A549 (cell line): Measurements from ENCODE around the gene MCU. TPM values are rescaled to one million over a fixed set of nuclear protein-coding genes. Genes with fewer than 3 reads are reported as not detected.

ENCODE experiments used
- ATAC-seq, 2 experiments: fragments of 200-7000 bp in 1 of 2; fragments of >200 bp in 1 of 2; cut with Nextera tagmentation in 1 of 2; cut with Tn5 transposase in 1 of 2; 3 replicates each; pipeline versions ENCODE4 v1.8.0 to v1.9.1; 2018 to 2020; ENCODE audit warnings: mild to moderate bottlenecking in 1 of 2, moderate library complexity in 1 of 2
- CTCF ChIA-PET: fragments of 300-600 bp; sonication (Branson Sonifier 250); formaldehyde crosslinking; extraction: SDS; loops from one replicate; lab custom pipeline; 2021; ENCODE audit warnings: antibody characterized with exemption, inconsistent platforms; lab: Yijun Ruan, JAX
- POLR2A ChIA-PET: fragments of 350-600 bp; formaldehyde crosslinking; extraction: SDS; loops from one replicate; lab custom pipeline; 2021; ENCODE audit warnings: antibody characterized with exemption, inconsistent platforms; lab: Yijun Ruan, JAX
- DNase-seq, 2 experiments: peaks; one replicate each; pipeline versions ENCODE4 v3.0.0 to v3.0.0-alpha.2; 2011 to 2016; ENCODE audit warnings: low read depth in 1 of 2, low spot score in 1 of 2
- FAIRE-seq: peaks from 2 replicates; lab custom pipeline; 2011; peaks lifted over from hg19 to GRCh38; lab: Jason Lieb, UNC
- H3K27ac ChIP-seq, 2 experiments: fragments of >200 bp; sonication (Bioruptor Twin); formaldehyde crosslinking; 3 replicates each; pipeline ENCODE4 v1.5.1; 2016 to 2017
- H3K4me1 ChIP-seq: fragments of >200 bp; sonication (Bioruptor Twin); formaldehyde crosslinking; 3 replicates; pipeline ENCODE4 v1.6.1; 2016
- H3K4me2 ChIP-seq: fragments of >200 bp; sonication (Bioruptor Twin); formaldehyde crosslinking; 3 replicates; pipeline ENCODE4 v1.6.1; 2016
- H3K4me3 ChIP-seq: fragments of >200 bp; sonication (Bioruptor Twin); formaldehyde crosslinking; 3 replicates; pipeline ENCODE4 v1.5.1; 2016
- H3K9me3 ChIP-seq: fragments of >200 bp; sonication (Bioruptor Twin); formaldehyde crosslinking; 3 replicates; pipeline ENCODE4 v1.6.1; 2016
- CBX8 ChIP-seq: fragments of 200-600 bp; sonication (generic); IDR thresholded peaks from 2 replicates; pipeline ENCODE4 v1.6.1; 2016
- CEBPB ChIP-seq, 2 experiments: fragments of >200 bp in 1 of 2; sonication (Bioruptor Twin) in 1 of 2; formaldehyde crosslinking in 1 of 2; IDR thresholded peaks; 2 replicates each; pipeline ENCODE4 v1.6.1; 2012 to 2016
- EHF ChIP-seq: fragments of 250-450 bp; sonication (Bioruptor Pico); IDR thresholded peaks from 2 replicates; pipeline ENCODE4 v1.5.0; 2020; ENCODE audit warnings: mild to moderate bottlenecking
- EHMT2 ChIP-seq: fragments of 200-600 bp; sonication (generic); IDR thresholded peaks from 2 replicates; pipeline ENCODE4 v1.6.1; 2016; ENCODE audit warnings: antibody characterized with exemption, low read depth, mild to moderate bottlenecking, moderate library complexity
- EP300 ChIP-seq, 2 experiments: fragments of >200 bp; sonication (Bioruptor Twin); formaldehyde crosslinking; IDR thresholded peaks; 2 replicates in 1 of 2; 3 replicates in 1 of 2; pipeline ENCODE4 v1.6.1; 2016 to 2017
- FOSL2 ChIP-seq, 2 experiments: fragments of 450-650 bp in 1 of 2; fragments of >200 bp in 1 of 2; sonication (Bioruptor Twin) in 1 of 2; formaldehyde crosslinking; IDR thresholded peaks; 2 replicates each; pipeline versions ENCODE4 v1.5.0 to v1.6.1; 2016 to 2020; ENCODE audit warnings: mild to moderate bottlenecking in 1 of 2, moderate library complexity in 1 of 2
- FOXS1 ChIP-seq: fragments of 250-450 bp; sonication (Bioruptor Pico); IDR thresholded peaks from 2 replicates; pipeline ENCODE4 v1.5.0; 2020; ENCODE audit warnings: mild to moderate bottlenecking, moderate library complexity
- HDAC2 ChIP-seq: fragments of 200-600 bp; sonication (generic); IDR thresholded peaks from 2 replicates; pipeline ENCODE4 v1.6.1; 2016
- HOXB13 ChIP-seq: fragments of 250-450 bp; sonication (Bioruptor Pico); IDR thresholded peaks from 2 replicates; pipeline ENCODE4 v1.5.0; 2020; ENCODE audit warnings: low read depth, mild to moderate bottlenecking, moderate library complexity
- JUN ChIP-seq, 2 experiments: fragments of >200 bp; sonication (Bioruptor Twin); formaldehyde crosslinking; IDR thresholded peaks; 2 replicates in 1 of 2; 3 replicates in 1 of 2; pipeline ENCODE4 v1.6.1; 2016 to 2017
- JUNB ChIP-seq: fragments of >200 bp; sonication (Bioruptor Twin); formaldehyde crosslinking; IDR thresholded peaks from 2 replicates; pipeline ENCODE4 v1.6.1; 2016
- KDM5A ChIP-seq: fragments of 200-600 bp; sonication (generic); IDR thresholded peaks from 2 replicates; pipeline ENCODE4 v1.6.1; 2016; ENCODE audit warnings: antibody characterized with exemption, mild to moderate bottlenecking
- MAFK ChIP-seq: fragments of 450-650 bp; IDR thresholded peaks from 2 replicates; pipeline ENCODE4 v1.6.1; 2014; ENCODE audit not compliant: partially characterized antibody
- MAZ ChIP-seq: fragments of 150-350 bp; IDR thresholded peaks from 2 replicates; pipeline ENCODE4 v1.6.1; 2014; ENCODE audit warnings: antibody characterized with exemption, low read depth, low read length, borderline replicate concordance
- NR3C1 ChIP-seq: fragments of >200 bp; sonication (Bioruptor Twin); formaldehyde crosslinking; IDR thresholded peaks from 3 replicates; pipeline ENCODE4 v1.6.1; 2017
- PHF8 ChIP-seq: fragments of 200-600 bp; sonication (generic); IDR thresholded peaks from 2 replicates; pipeline ENCODE4 v1.6.1; 2016; ENCODE audit warnings: low read depth, mild to moderate bottlenecking, antibody characterized with exemption, moderate library complexity, borderline replicate concordance
- POLR2AphosphoS2 ChIP-seq: conservative IDR thresholded peaks from 2 replicates; pipeline ENCODE4 v1.6.1; 2012; ENCODE audit warnings: low read length, improper control_type of control experiment, inconsistent platforms
- REST ChIP-seq: fragments of 200-600 bp; sonication (generic); IDR thresholded peaks from 2 replicates; pipeline ENCODE4 v1.6.1; 2016; ENCODE audit warnings: antibody characterized with exemption, mild to moderate bottlenecking, moderate library complexity
- SMC3 ChIP-seq: fragments of >200 bp; sonication (Bioruptor Twin); formaldehyde crosslinking; IDR thresholded peaks from 3 replicates; pipeline ENCODE4 v1.6.1; 2018; ENCODE audit warnings: inconsistent platforms
- ZC3H11A ChIP-seq: fragments of 450-650 bp; IDR thresholded peaks from 2 replicates; pipeline ENCODE4 v1.6.1; 2014; ENCODE audit warnings: antibody characterized with exemption, mild to moderate bottlenecking
- ZFP36 ChIP-seq: fragments of 450-650 bp; IDR thresholded peaks from 2 replicates; pipeline ENCODE4 v1.6.1; 2014; ENCODE audit warnings: borderline replicate concordance; ENCODE audit not compliant: partially characterized antibody
- ZSCAN20 ChIP-seq: fragments of 250-450 bp; sonication (Bioruptor Pico); IDR thresholded peaks from 2 replicates; pipeline ENCODE4 v1.8.0; 2022; ENCODE audit warnings: mild to moderate bottlenecking, moderate library complexity
- WGBS: methylation state at CpG from one replicate; pipeline ENCODE4 v1.1.6; 2017; ENCODE audit errors: missing lambda C conversion rate; 5-methylcytosine and 5-hydroxymethylcytosine counted together
- polyA plus RNA-seq, 4 experiments: library from polyadenylated mRNA; depleted of rRNA in 3 of 4; stranded (reverse); fragments of >200 nt; fragmentation: RNase III in 1 of 4; extraction: RNeasy Plus Mini Kit Qiagen cat#74134 plus additional on column Dnase treatment in 1 of 4; gene quantifications; 2 replicates in 3 of 4; 3 replicates in 1 of 4; pipeline ENCODE4 v1.2.3, GENCODE V29; 2011 to 2017
- TF ChIP-seq, protein P1 (sequence below): IDR thresholded peaks from 2 replicates; pipeline ENCODE4 v1.6.1; 2012
- TF ChIP-seq, protein P2 (sequence below): fragments of 250-450 bp; sonication (Bioruptor Pico); IDR thresholded peaks from 2 replicates; pipeline ENCODE4 v1.5.0; 2020; ENCODE audit warnings: low read depth, mild to moderate bottlenecking, moderate library complexity

MCU gene
- polyA plus RNA-seq, 2 of the 4 experiments (the other 2 are of a cell fraction) = 44.0 to 221 TPM

DNA sequence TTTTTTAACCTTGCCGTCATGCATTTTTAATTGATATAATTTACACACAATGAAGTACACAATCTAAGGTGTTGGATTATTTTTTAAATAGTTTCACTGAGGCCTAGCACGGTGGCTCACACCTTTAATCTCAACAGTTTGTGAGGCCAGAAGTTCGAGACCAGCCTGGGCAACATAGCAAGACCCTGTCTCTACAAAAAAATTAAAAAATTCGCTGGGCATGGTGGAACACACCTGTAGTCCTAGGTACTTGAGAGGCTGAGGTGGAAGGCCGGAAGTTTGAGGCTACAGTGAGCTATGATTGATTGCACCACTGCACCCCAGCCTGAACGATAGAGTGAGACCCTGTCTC is 108.8 kb downstream of the MCU start:
- ChIA-PET CTCF (no interaction called here), POLR2A (no interaction called here)
- H3K4me2 ChIP-seq = 0 out of 3 replicates have a peak overlapping the region, but pooled peaks have one; percentile 5
- H3K9me3 ChIP-seq = no peaks in the 10 kb centered on the region
- no peak overlapping the region for H3K4me3 ChIP-seq
- H3K27ac ChIP-seq = no peak overlapping the region
- WGBS = 85% methylated on average over 6 of the region's 6 CpGs
- peaks cover 35% of the 10 kb centered on the region for H3K4me1 ChIP-seq
- TF ChIP-seq ZSCAN20 (CRISPR knock-in tag) = no peak
- no peak for TF ChIP-seq KDM5A
- TF ChIP-seq MAZ = no peak
- TF ChIP-seq FOXS1 (CRISPR knock-in tag) = no peak
- TF ChIP-seq CBX8 = no peak
- TF ChIP-seq HOXB13 = no peak
- no peak for TF ChIP-seq MAFK
- no peak for TF ChIP-seq POLR2AphosphoS2
- TF ChIP-seq, protein P1, sequence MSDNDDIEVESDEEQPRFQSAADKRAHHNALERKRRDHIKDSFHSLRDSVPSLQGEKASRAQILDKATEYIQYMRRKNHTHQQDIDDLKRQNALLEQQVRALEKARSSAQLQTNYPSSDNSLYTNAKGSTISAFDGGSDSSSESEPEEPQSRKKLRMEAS = no peak
- no peak for TF ChIP-seq FOSL2 (IDR thresholded peaks at IDR 0.05)
- no peak for TF ChIP-seq FOSL2 (CRISPR knock-in tag; IDR thresholded peaks at IDR 0.05)
- TF ChIP-seq EHMT2 = no peak
- no peak for TF ChIP-seq JUNB
- TF ChIP-seq REST = no peak
- ATAC-seq = no peak
- no peak for FAIRE-seq
- DNase-seq = no peak

DNA sequence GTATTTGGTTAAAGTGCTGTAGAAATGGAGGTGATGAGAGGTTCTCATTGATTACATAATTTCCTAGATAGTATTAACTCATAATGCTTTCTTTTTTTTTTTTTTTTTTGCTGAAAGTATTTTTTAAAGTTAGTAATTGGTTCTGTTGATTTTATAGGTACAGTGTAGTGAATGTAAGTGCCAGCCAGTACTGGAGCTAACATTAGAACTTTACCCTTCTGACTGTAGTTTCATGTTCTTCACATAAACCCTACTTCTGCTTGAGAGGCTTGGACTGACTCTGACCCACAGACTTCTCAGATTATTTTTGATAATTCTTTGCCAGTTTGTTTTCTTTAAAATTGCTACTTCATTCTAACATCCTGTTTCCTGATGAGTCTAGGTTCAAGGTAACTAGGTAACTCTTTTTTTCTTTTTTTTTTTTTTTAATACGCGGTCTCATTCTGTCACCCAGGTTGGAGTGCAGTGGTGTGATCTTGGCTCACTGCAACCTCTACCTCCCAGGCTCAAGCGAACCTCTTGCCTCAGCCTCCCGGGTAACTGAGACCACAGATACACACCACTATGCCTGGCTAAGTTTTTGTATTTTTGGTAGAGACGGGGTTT is 109.4 kb downstream of the MCU start:
- FAIRE-seq (no peak), ATAC-seq (peak in 1 of 2 experiments; percentile 23; a peak in 2 of 6 replicates), DNase-seq (no peak)
- ChIA-PET POLR2A (no interaction called here), CTCF (no interaction called here)
- peak overlapping the region in 1 of 2 experiments; percentile 14; a peak in 2 of 6 replicates for H3K27ac ChIP-seq
- no peaks in the 10 kb centered on the region for H3K9me3 ChIP-seq
- H3K4me2 ChIP-seq = peak overlapping the region; percentile 65; the same call in 1 of the 3 replicates
- WGBS = 93% methylated on average over 5 of the region's 5 CpGs
- H3K4me1 ChIP-seq = peaks cover 35% of the 10 kb centered on the region
- H3K4me3 ChIP-seq = no peak overlapping the region
- TF ChIP-seq EP300 (IDR thresholded peaks at IDR 0.05) (no peak), ZC3H11A (no peak), JUN (IDR thresholded peaks at IDR 0.05) (no peak), MAZ (no peak), EHF (CRISPR knock-in tag) (no peak), ZFP36 (no peak), NR3C1 (no peak), HDAC2 (no peak), SMC3 (no peak), CEBPB (IDR thresholded peaks at IDR 0.05) (no peak), KDM5A (no peak), PHF8 (no peak), CBX8 (no peak)
- TF ChIP-seq, protein P2, sequence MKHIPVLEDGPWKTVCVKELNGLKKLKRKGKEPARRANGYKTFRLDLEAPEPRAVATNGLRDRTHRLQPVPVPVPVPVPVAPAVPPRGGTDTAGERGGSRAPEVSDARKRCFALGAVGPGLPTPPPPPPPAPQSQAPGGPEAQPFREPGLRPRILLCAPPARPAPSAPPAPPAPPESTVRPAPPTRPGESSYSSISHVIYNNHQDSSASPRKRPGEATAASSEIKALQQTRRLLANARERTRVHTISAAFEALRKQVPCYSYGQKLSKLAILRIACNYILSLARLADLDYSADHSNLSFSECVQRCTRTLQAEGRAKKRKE (CRISPR knock-in tag) = no peak
